ENCODE measurements around the gene EIF4E2. TPM values are rescaled to one million over a fixed set of nuclear protein-coding genes. Genes with fewer than 3 reads are reported as not detected.

EIF4E2 gene
- total and polyA plus RNA-seq, 2 of the 13 experiments (the other 11 are each of a cell fraction or from before 2014, with no cell fraction given), result 25.0 to 101 TPM

- TF ChIP-seq ZNF513 (CRISPR knock-in tag; conservative IDR thresholded peaks at IDR 0.05) (no peak), HMGA1 (CRISPR knock-in tag; conservative IDR thresholded peaks at IDR 0.05) (no peak), SIN3B (IDR thresholded peaks at IDR 0.05; ENCODE audit: low read length) (no peak), ERF (CRISPR knock-in tag; IDR thresholded peaks at IDR 0.05) (no peak), ZNF772 (CRISPR knock-in tag; IDR thresholded peaks at IDR 0.05) (no peak), ELF3 (CRISPR knock-in tag; IDR thresholded peaks at IDR 0.05) (peak; percentile 26; the same call in 1 of the 2 replicates), ZNF652 (CRISPR knock-in tag; IDR thresholded peaks at IDR 0.05; ENCODE audit: borderline replicate concordance, low read depth) (no peak), KLF11 (CRISPR knock-in tag; IDR thresholded peaks at IDR 0.05) (no peak), ARID4A (CRISPR knock-in tag; IDR thresholded peaks at IDR 0.05; ENCODE audit: borderline replicate concordance) (0 out of 2 replicates have a peak, but pooled peaks have one; percentile 15), ZFP82 (CRISPR knock-in tag; IDR thresholded peaks at IDR 0.05; ENCODE audit: borderline replicate concordance) (no peak), FOXC1 (CRISPR knock-in tag; IDR thresholded peaks at IDR 0.05; ENCODE audit: borderline replicate concordance) (no peak), ZFP36L2 (CRISPR knock-in tag; IDR thresholded peaks at IDR 0.05) (no peak), MXD3 (CRISPR knock-in tag; IDR thresholded peaks at IDR 0.05) (no peak), HDAC1 (CRISPR knock-in tag; IDR thresholded peaks at IDR 0.05) (no peak), CTCF (CRISPR knock-in tag; IDR thresholded peaks at IDR 0.05) (no peak)
- TF ChIP-seq, protein P1, sequence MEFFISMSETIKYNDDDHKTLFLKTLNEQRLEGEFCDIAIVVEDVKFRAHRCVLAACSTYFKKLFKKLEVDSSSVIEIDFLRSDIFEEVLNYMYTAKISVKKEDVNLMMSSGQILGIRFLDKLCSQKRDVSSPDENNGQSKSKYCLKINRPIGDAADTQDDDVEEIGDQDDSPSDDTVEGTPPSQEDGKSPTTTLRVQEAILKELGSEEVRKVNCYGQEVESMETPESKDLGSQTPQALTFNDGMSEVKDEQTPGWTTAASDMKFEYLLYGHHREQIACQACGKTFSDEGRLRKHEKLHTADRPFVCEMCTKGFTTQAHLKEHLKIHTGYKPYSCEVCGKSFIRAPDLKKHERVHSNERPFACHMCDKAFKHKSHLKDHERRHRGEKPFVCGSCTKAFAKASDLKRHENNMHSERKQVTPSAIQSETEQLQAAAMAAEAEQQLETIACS (CRISPR knock-in tag; IDR thresholded peaks at IDR 0.05), result no peak
- TF ChIP-seq, protein P2, sequence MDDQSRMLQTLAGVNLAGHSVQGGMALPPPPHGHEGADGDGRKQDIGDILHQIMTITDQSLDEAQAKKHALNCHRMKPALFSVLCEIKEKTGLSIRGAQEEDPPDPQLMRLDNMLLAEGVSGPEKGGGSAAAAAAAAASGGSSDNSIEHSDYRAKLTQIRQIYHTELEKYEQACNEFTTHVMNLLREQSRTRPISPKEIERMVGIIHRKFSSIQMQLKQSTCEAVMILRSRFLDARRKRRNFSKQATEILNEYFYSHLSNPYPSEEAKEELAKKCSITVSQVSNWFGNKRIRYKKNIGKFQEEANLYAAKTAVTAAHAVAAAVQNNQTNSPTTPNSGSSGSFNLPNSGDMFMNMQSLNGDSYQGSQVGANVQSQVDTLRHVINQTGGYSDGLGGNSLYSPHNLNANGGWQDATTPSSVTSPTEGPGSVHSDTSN (CRISPR knock-in tag; IDR thresholded peaks at IDR 0.05; ENCODE audit: borderline replicate concordance), result no peak
- TF ChIP-seq, protein P3, sequence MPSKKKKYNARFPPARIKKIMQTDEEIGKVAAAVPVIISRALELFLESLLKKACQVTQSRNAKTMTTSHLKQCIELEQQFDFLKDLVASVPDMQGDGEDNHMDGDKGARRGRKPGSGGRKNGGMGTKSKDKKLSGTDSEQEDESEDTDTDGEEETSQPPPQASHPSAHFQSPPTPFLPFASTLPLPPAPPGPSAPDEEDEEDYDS (CRISPR knock-in tag; IDR thresholded peaks at IDR 0.05), result peak; percentile 36; the same call in 1 of the 2 replicates
These were observed 24.4 kb downstream of the EIF4E2 start (continued) for GRCh38 chr2:232574674-232575403.

Data from HepG2 (cell line).